GM12878 (cell line): Measurements from ENCODE around the gene MAPKAPK2. TPM values are rescaled to one million over a fixed set of nuclear protein-coding genes. Genes with fewer than 3 reads are reported as not detected.

Experiments used
- ASH2L ChIP-seq: fragments of 300-600, 200-600 bp; sonication (generic); IDR thresholded peaks from 2 replicates; pipeline ENCODE4 v1.6.1; 2017; ENCODE audit warnings: low read depth, mild to moderate bottlenecking, borderline replicate concordance
- BCL11A ChIP-seq: IDR thresholded peaks from 2 replicates; pipeline ENCODE4 v1.6.1; 2011; ENCODE audit warnings: low read depth, low read length
- BRCA1 ChIP-seq: IDR thresholded peaks from 2 replicates; pipeline ENCODE4 v1.6.1; 2011; ENCODE audit warnings: low read depth, low read length, improper control_type of control experiment
- CBFB ChIP-seq: IDR thresholded peaks from 2 replicates; pipeline ENCODE4 v1.6.1; 2016; ENCODE audit warnings: antibody characterized with exemption, low read depth
- CHD1 ChIP-seq: IDR thresholded peaks from 2 replicates; pipeline ENCODE4 v1.6.1; 2012; ENCODE audit warnings: low read depth, low read length, improper control_type of control experiment
- EZH2 ChIP-seq: IDR thresholded peaks from 2 replicates; pipeline ENCODE4 v1.6.1; 2012; ENCODE audit warnings: low read depth, mild to moderate bottlenecking, control low read depth, inconsistent platforms, low read length, borderline replicate concordance; ENCODE audit not compliant: control insufficient read depth
- HDGF ChIP-seq: fragments of 450-650 bp; IDR thresholded peaks from 2 replicates; pipeline ENCODE4 v1.6.1; 2016; ENCODE audit warnings: antibody characterized with exemption
- IRF4 ChIP-seq: IDR thresholded peaks from 2 replicates; pipeline ENCODE4 v1.6.1; 2011; ENCODE audit warnings: low read depth, low read length
- NR2F1 ChIP-seq: fragments of 450-650 bp; conservative IDR thresholded peaks from 2 replicates; pipeline ENCODE4 v1.6.1; 2017; ENCODE audit warnings: mild to moderate bottlenecking
- PAX8 ChIP-seq: fragments of 450-650 bp; IDR thresholded peaks from 2 replicates; pipeline ENCODE4 v1.6.1; 2017; ENCODE audit warnings: mild to moderate bottlenecking, moderate library complexity
- RUNX3 ChIP-seq: IDR thresholded peaks from 2 replicates; pipeline ENCODE4 v1.6.1; 2012; ENCODE audit warnings: low read length, inconsistent platforms
- SMAD1 ChIP-seq: fragments of 450-650 bp; IDR thresholded peaks from 2 replicates; pipeline ENCODE4 v1.6.1; 2018; ENCODE audit warnings: mild to moderate bottlenecking, low read depth; ENCODE audit not compliant: partially characterized antibody
- SREBF1 ChIP-seq: IDR thresholded peaks from 2 replicates; pipeline ENCODE4 v1.6.1; 2012; ENCODE audit warnings: mild to moderate bottlenecking, low read length
- SUPT20H ChIP-seq: IDR thresholded peaks from 2 replicates; pipeline ENCODE4 v1.6.1; 2011; ENCODE audit warnings: low read depth, mild to moderate bottlenecking, low read length, moderate library complexity, borderline replicate concordance; ENCODE audit not compliant: control insufficient read depth
- ZBTB11 ChIP-seq: fragments of 450-650 bp; formaldehyde crosslinking; IDR thresholded peaks from 2 replicates; pipeline ENCODE4 v1.5.0; 2022; ENCODE audit warnings: mild to moderate bottlenecking, missing genetic modification characterization
- ZNF24 ChIP-seq: fragments of 450-650 bp; IDR thresholded peaks from 2 replicates; pipeline ENCODE4 v1.6.1; 2017; ENCODE audit warnings: antibody characterized with exemption, mild to moderate bottlenecking
- ZNF274 ChIP-seq: IDR thresholded peaks from one replicate; pipeline ENCODE4 v1.8.0; 2011; ENCODE audit not compliant: insufficient read length, insufficient read depth
- polyA plus RNA-seq, 11 experiments: library from polyadenylated mRNA; depleted of rRNA in 4 of 11; unstranded in 6 of 11; stranded (reverse) in 5 of 11; fragments of >200 nt; fragmentation: Nextera tagmentation in 4 of 11; fragmentation: Illumina TruSeq in 1 of 11; extraction: Ambion mirVana in 4 of 11; extraction: Trizol in 1 of 11; gene quantifications; 1 replicate in 1 of 11; 2 replicates in 10 of 11; pipeline versions ENCODE4 v1.2.1 to v1.2.3, GENCODE V29; 2011 to 2016; ENCODE audit warnings: inconsistent platforms in 2 of 11, missing spikeins in 2 of 11, low read depth in 1 of 11
- total RNA-seq, 4 experiments: library from RNA; depleted of rRNA in 3 of 4; stranded (reverse); fragments of >200 nt in 3 of 4; fragmentation: Illumina TruSeq in 1 of 4; extraction: Trizol in 1 of 4; gene quantifications; 2 replicates each; pipeline versions ENCODE4 v1.2.1 to v1.2.3, GENCODE V29; 2013 to 2021
- TF ChIP-seq, protein P1 (sequence below), 3 experiments: IDR thresholded peaks in 2 of 3; conservative IDR thresholded peaks in 1 of 3; 2 replicates each; pipeline ENCODE4 v1.5.1; 2011; ENCODE audit warnings: low read depth in 3 of 3, low read length in 3 of 3, mild to moderate bottlenecking in 3 of 3, control low read depth in 2 of 3, moderate library complexity in 2 of 3, inconsistent platforms in 1 of 3, mixed read lengths in 1 of 3; ENCODE audit not compliant: control insufficient read depth in 2 of 3, insufficient read depth in 1 of 3; ENCODE audit errors: extremely low read depth in 1 of 3
- TF ChIP-seq, protein P2 (sequence below): IDR thresholded peaks from 2 replicates; pipeline ENCODE4 v1.6.1; 2011; ENCODE audit warnings: borderline replicate concordance, low read depth, mild to moderate bottlenecking, moderate library complexity, mixed read lengths, low read length; ENCODE audit not compliant: insufficient read depth; ENCODE audit errors: extremely low read length
- TF ChIP-seq, protein P3 (sequence below): fragments of 450-650 bp; IDR thresholded peaks from 2 replicates; pipeline ENCODE4 v1.6.1; 2016; ENCODE audit warnings: mild to moderate bottlenecking

The MAPKAPK2 gene
- total and polyA plus RNA-seq, 10 of the 15 experiments (the other 5 are each of a cell fraction or from before 2014, with no cell fraction given), result 0.72 to 92.2 (median 49.3) TPM

DNA sequence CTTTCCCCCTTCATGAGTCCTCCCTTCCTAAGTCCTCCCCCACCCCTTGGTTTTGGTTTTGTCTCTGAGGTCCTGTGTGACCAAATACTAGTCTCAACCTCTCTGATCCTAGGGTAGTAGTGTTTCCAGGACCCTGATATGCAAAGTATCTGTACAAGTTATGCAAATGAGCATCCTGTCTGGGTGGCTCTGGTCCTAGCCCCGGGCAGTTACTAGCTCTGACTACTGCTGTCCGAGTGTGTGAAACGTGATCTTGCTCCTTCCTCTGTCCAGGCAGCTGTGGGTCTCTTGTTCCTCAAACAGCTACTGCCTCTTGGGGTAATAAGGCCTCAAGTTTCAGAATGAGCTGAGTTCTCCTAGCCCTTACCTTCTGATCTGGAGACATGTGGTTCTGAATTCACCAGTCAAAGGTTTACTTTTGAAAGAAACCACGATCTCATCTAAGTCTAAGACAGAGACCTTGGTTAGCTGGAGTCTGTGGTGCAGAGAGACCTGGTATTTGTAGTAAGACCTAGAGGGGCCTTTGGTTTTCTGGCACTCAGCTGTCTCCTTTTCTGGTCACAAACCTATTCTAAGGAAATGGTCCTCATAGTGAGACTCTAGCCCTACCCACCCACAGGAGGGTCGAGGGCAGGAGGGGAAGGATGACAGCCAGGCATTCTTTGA lies 54.8 kb downstream of the MAPKAPK2 start (continued):
- TF ChIP-seq, protein P1, sequence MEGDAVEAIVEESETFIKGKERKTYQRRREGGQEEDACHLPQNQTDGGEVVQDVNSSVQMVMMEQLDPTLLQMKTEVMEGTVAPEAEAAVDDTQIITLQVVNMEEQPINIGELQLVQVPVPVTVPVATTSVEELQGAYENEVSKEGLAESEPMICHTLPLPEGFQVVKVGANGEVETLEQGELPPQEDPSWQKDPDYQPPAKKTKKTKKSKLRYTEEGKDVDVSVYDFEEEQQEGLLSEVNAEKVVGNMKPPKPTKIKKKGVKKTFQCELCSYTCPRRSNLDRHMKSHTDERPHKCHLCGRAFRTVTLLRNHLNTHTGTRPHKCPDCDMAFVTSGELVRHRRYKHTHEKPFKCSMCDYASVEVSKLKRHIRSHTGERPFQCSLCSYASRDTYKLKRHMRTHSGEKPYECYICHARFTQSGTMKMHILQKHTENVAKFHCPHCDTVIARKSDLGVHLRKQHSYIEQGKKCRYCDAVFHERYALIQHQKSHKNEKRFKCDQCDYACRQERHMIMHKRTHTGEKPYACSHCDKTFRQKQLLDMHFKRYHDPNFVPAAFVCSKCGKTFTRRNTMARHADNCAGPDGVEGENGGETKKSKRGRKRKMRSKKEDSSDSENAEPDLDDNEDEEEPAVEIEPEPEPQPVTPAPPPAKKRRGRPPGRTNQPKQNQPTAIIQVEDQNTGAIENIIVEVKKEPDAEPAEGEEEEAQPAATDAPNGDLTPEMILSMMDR (IDR thresholded peaks at IDR 0.05 in 2 of 3, conservative IDR thresholded peaks at IDR 0.05 in 1 of 3; ENCODE audit: control insufficient read depth in 2 of 3, extremely low read depth in 1 of 3, insufficient read depth in 1 of 3, low read depth in 3 of 3, low read length in 3 of 3), result no peak
- TF ChIP-seq CBFB (0 out of 2 replicates have a peak, but pooled peaks have one; percentile 74), ASH2L (no peak), HDGF (peak; percentile 21; the same call in 1 of the 2 replicates), BCL11A (0 out of 2 replicates have a peak, but pooled peaks have one; percentile 9), SUPT20H (no peak), NR2F1 (peak; percentile 73), EZH2 (no peak), CHD1 (0 out of 2 replicates have a peak, but pooled peaks have one; percentile 23), PAX8 (no peak), ZNF24 (no peak; the same call in 1 of the 2 replicates), ZNF274 (no peak), ZBTB11 (CRISPR knock-in tag) (no peak), BRCA1 (no peak), RUNX3 (peak; percentile 86), IRF4 (peak; percentile 80), SMAD1 (no peak), SREBF1 (no peak)
- TF ChIP-seq, protein P2, sequence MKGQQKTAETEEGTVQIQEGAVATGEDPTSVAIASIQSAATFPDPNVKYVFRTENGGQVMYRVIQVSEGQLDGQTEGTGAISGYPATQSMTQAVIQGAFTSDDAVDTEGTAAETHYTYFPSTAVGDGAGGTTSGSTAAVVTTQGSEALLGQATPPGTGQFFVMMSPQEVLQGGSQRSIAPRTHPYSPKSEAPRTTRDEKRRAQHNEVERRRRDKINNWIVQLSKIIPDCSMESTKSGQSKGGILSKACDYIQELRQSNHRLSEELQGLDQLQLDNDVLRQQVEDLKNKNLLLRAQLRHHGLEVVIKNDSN, result no peak
- TF ChIP-seq, protein P3, sequence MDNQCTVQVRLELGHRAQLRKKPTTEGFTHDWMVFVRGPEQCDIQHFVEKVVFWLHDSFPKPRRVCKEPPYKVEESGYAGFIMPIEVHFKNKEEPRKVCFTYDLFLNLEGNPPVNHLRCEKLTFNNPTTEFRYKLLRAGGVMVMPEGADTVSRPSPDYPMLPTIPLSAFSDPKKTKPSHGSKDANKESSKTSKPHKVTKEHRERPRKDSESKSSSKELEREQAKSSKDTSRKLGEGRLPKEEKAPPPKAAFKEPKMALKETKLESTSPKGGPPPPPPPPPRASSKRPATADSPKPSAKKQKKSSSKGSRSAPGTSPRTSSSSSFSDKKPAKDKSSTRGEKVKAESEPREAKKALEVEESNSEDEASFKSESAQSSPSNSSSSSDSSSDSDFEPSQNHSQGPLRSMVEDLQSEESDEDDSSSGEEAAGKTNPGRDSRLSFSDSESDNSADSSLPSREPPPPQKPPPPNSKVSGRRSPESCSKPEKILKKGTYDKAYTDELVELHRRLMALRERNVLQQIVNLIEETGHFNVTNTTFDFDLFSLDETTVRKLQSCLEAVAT, result peak; percentile 72; the same call in 1 of the 2 replicates
